Naive thymus-derived CD4-positive, alpha-beta T cell (primary cell): ENCODE measurements around the gene OXLD1. TPM values are rescaled to one million over a fixed set of nuclear protein-coding genes. Genes with fewer than 3 reads are reported as not detected.
A peak's percentile ranks its signal among the peaks of the same experiment; 100 is the strongest.

Experiments used
- ATAC-seq: fragments of 150-1000 bp; cut with Tn5 transposase; 2 replicates; pipeline ENCODE4 v1.10.0; 2021; ENCODE audit warnings: mild to moderate bottlenecking, moderate library complexity
- CTCF ChIA-PET: fragments of 350-600 bp; sonication (Branson Sonifier 250); formaldehyde crosslinking; loops from one replicate; lab custom pipeline; 2021; ENCODE audit warnings: antibody characterized with exemption; lab: Charles Lee
- POLR2A ChIA-PET: fragments of 350-600 bp; sonication (Branson Sonifier 250); formaldehyde crosslinking; loops from one replicate; lab custom pipeline; 2021; ENCODE audit warnings: antibody characterized with exemption, inconsistent platforms; lab: Charles Lee
- DNase-seq, 9 donors: peaks; one replicate each; pipeline versions ENCODE4 v3.0.0 to v3.0.0-alpha.2; 2020 to 2022; ENCODE audit warnings: mixed read lengths in 1 of 9
- H3K27ac ChIP-seq: one replicate; pipeline ENCODE4 v1.7.0; 2013; ENCODE audit warnings: mild to moderate bottlenecking, low read depth, low read length, moderate library complexity
- H3K27me3 ChIP-seq, 2 donors: one replicate each; pipeline ENCODE4 v1.7.0; 2013; ENCODE audit warnings: low read length in 2 of 2, mild to moderate bottlenecking in 2 of 2, moderate library complexity in 2 of 2; ENCODE audit not compliant: control insufficient read depth in 2 of 2, insufficient read depth in 2 of 2
- H3K36me3 ChIP-seq, 3 experiments: 1 replicate in 2 of 3; 2 replicates in 1 of 3; pipeline ENCODE4 v1.7.0; 2013; ENCODE audit warnings: low read length in 3 of 3, mild to moderate bottlenecking in 3 of 3, moderate library complexity in 1 of 3; ENCODE audit not compliant: insufficient read depth in 3 of 3, control insufficient read depth in 2 of 3
- H3K4me1 ChIP-seq, 2 donors: one replicate each; pipeline ENCODE4 v1.7.0; 2013; ENCODE audit warnings: low read length in 2 of 2, mild to moderate bottlenecking in 2 of 2, moderate library complexity in 1 of 2; ENCODE audit not compliant: control insufficient read depth in 2 of 2, insufficient read depth in 2 of 2
- H3K4me3 ChIP-seq: 2 replicates; pipeline ENCODE4 v1.7.0; 2013; ENCODE audit warnings: mild to moderate bottlenecking, low read length
- H3K9me3 ChIP-seq, 3 experiments: 1 replicate in 2 of 3; 2 replicates in 1 of 3; pipeline ENCODE4 v1.7.0; 2013; ENCODE audit warnings: low read length in 3 of 3; ENCODE audit not compliant: control insufficient read depth in 2 of 3
- H3K27ac Mint-ChIP-seq, 9 donors: one replicate each; pipeline ENCODE4 v1.8.0; 2020 to 2022; ENCODE audit warnings: mixed read lengths in 9 of 9, mild to moderate bottlenecking in 8 of 9, moderate library complexity in 5 of 9, inconsistent platforms in 2 of 9
- H3K27me3 Mint-ChIP-seq, 5 donors: one replicate each; pipeline ENCODE4 v1.8.0; 2021 to 2022; ENCODE audit warnings: mixed read lengths in 5 of 5, mild to moderate bottlenecking in 1 of 5
- H3K36me3 Mint-ChIP-seq, 5 donors: one replicate each; pipeline ENCODE4 v1.8.0; 2020 to 2022; ENCODE audit warnings: mixed read lengths in 5 of 5, mild to moderate bottlenecking in 3 of 5, inconsistent platforms in 1 of 5
- H3K4me1 Mint-ChIP-seq, 7 donors: one replicate each; pipeline ENCODE4 v1.8.0; 2020 to 2022; ENCODE audit warnings: mixed read lengths in 7 of 7, mild to moderate bottlenecking in 3 of 7, inconsistent platforms in 1 of 7
- H3K4me3 Mint-ChIP-seq, 10 donors: one replicate each; pipeline ENCODE4 v1.8.0; 2020 to 2022; ENCODE audit warnings: mild to moderate bottlenecking in 10 of 10, mixed read lengths in 10 of 10, moderate library complexity in 6 of 10, inconsistent platforms in 2 of 10
- H3K9me3 Mint-ChIP-seq, 11 donors: one replicate each; pipeline ENCODE4 v1.8.0; 2020 to 2022; ENCODE audit warnings: mixed read lengths in 11 of 11, mild to moderate bottlenecking in 4 of 11, inconsistent platforms in 1 of 11, moderate library complexity in 1 of 11
- intact Hi-C, 2 donors: fragments of 100-400 bp; cut with micrococcal nuclease; formaldehyde crosslinking; loops; one replicate each; pipeline ENCODE4 v1.15.1; 2023
- polyA plus RNA-seq, 2 donors: library from polyadenylated mRNA; unstranded; fragments of 300-500 nt; fragmentation: Illumina TruSeq; gene quantifications; one replicate each; pipeline ENCODE4 v1.2.3, GENCODE V29; 2021
- total RNA-seq, 6 experiments: library from RNA in 5 of 6; stranded (reverse) in 5 of 6; gene quantifications; 1 replicate in 5 of 6; 2 replicates in 1 of 6; pipeline ENCODE4 v1.2.3 and lab custom pipeline; 2021 to 2026

OXLD1 gene
- total and polyA plus RNA-seq, 7 experiments from 2014 or later = 35.9 to 123 (median 58.5) TPM

DNA sequence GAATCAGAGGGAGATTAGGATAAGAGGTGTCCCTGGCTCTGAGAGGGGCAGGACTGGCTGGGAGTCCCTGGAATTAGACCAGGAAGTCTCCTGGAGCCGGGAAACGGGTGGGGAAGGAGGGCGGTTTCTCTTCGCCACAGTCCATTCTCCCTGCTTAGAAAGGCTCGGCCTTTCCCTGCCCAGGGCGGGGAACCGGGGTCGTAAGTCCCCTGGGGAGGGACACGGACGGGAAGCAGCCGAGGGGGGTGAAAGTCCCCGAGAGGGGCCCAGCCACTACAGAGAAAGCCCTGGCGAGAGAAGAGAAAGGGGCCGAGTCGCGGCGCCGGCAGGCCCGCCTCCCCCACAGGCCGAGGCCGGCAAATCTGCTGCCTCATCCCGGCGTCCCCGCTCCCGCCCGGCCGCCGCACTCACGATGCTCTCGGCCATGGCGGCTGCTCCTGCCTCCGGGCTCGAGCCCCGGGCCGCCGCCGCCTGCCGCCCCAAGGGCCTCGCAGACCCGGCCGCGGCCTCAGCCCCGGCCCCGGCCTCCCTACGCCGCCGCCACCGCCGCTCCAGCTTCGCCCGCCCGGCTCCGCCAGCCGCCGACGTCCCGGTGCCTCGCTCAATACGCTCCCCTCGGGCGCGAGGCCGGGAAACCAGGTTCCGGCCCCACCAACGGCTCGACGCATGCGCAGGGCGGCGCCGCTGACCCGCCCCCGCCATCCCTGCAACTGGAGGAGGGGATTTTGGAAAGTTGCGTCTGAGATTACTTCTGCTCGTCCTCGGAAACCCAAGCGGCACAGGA, 29.7 kb downstream of the OXLD1 start, which contains the start of the genes NPLOC4 and TSPAN10:
Gene NPLOC4, minus strand, starts transcription at position 608 of the 784 bp plus-strand sequence. Its CDS starts 182 bp downstream, at position 426.
Gene TSPAN10, plus strand, starts transcription at position 692 of the 784 bp plus-strand sequence. CDS start 5,217 bp downstream, outside the sequence.
- Histone ChIP-seq H3K4me1 (peaks cover 10 to 12% of the 10 kb centered on the region in 2 donors), H3K27ac (peak within 1 kb of the TSS; percentile 87), H3K4me3 (peak within 1 kb of the TSS; percentile 86), H3K36me3 (no peaks in the 10 kb centered on the region), H3K27me3 (no peaks in the 10 kb centered on the region), H3K9me3 (no peaks in the 10 kb centered on the region)
- peaks cover 0 to 6% (median 0%) of the 10 kb centered on the region in 5 donors for H3K36me3 Mint-ChIP-seq
- intact Hi-C loops = loop anchor here (1.0 to 2.0 kb wide), 7 partner anchors 30 to 413 kb away; partner anchors contain the start of genes ARL16 (in 2 of the 2), CCDC137 (in 2 of the 2), MRPL12 (in 2 of the 2) and OXLD1 (in 2 of the 2)
- H3K4me1 Mint-ChIP-seq = peaks cover 13 to 37% (median 26%) of the 10 kb centered on the region in 7 donors
- H3K4me3 Mint-ChIP-seq = peak within 1 kb of the TSS; percentile 91 to 98 (median 95)
- ATAC-seq (peak; percentile 95), DNase-seq (peak; percentile 62 to 94 (median 80))
- CTCF ChIA-PET = no interaction called here
- H3K9me3 Mint-ChIP-seq = no peaks in the 10 kb centered on the region
- H3K27me3 Mint-ChIP-seq = no peaks in the 10 kb centered on the region
- peak within 1 kb of the TSS; percentile 25 to 94 (median 89) for H3K27ac Mint-ChIP-seq
- POLR2A ChIA-PET = interaction anchor here (0.6 to 1.2 kb wide), 3 partner anchors 29 to 30 kb away, joined by 3 to 5 read pairs (median 4); partner anchors contain the start of genes CCDC137 and OXLD1

DNA sequence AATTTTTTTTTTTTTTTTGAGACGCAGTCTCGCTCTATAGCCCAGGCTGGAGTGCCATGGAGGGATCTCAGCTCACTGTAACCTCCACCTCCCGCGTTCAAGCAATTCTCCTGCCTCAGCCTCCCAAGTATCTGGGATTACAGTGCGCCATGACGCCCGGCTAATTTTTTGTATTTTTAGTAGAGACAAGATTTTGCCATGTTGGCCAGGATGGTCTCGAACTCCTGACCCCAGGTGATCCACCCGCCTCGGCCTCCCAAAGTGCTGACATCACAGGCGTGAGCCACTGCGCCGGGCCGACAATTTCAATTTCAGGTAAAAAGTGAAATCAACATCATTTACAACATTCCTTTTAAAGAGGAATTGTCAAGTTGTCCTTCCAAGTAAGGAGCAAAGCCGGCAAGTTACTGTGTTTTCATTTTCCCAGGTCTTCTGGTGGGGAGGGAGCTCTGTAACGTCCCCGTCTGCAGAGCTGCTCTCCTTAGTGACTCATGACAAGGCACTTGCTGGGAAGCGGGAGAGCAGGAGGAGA, 30.4 kb downstream of the OXLD1 start:
- H3K4me1 Mint-ChIP-seq = peaks cover 13 to 41% (median 26%) of the 10 kb centered on the region in 7 donors
- peaks cover 10 to 12% of the 10 kb centered on the region in 2 donors for H3K4me1 ChIP-seq
- ChIA-PET CTCF (no interaction called here), POLR2A (interaction anchor here (0.6 to 1.2 kb wide), 4 partner anchors 17 to 47 kb away, joined by 3 to 5 read pairs (median 4); partner anchors contain the start of genes CCDC137 and OXLD1)
- no peaks in the 10 kb centered on the region for H3K9me3 Mint-ChIP-seq
- peak overlapping the region; percentile 25 to 94 (median 89) for H3K27ac Mint-ChIP-seq
- intact Hi-C loops = loop anchor here (1.0 to 2.0 kb wide), 3 partner anchors 67 to 197 kb away; partner anchors contain the start of genes MCRIP1 (in 1 of the 2) and MRPL12 (in 1 of the 2)
- no peaks in the 10 kb centered on the region for H3K27me3 ChIP-seq
- no peak for ATAC-seq
- no peak for DNase-seq
- peak overlapping the region; percentile 91 to 98 (median 95) for H3K4me3 Mint-ChIP-seq
- H3K4me3 ChIP-seq = peak overlapping the region; percentile 86
- H3K36me3 ChIP-seq = no peaks in the 10 kb centered on the region
- no peaks in the 10 kb centered on the region for H3K9me3 ChIP-seq
- no peaks in the 10 kb centered on the region for H3K27me3 Mint-ChIP-seq
- H3K36me3 Mint-ChIP-seq = peaks cover 0 to 6% (median 0%) of the 10 kb centered on the region in 5 donors
- H3K27ac ChIP-seq = peak overlapping the region; percentile 87

GRCh38 chr17:81635431-81635830, 31.0 kb downstream of the OXLD1 start:
- CTCF ChIA-PET = no interaction called here
- H3K36me3 Mint-ChIP-seq = peaks cover 0 to 6% (median 0%) of the 10 kb centered on the region in 5 donors
- peaks cover 13 to 41% (median 28%) of the 10 kb centered on the region in 7 donors for H3K4me1 Mint-ChIP-seq
- Histone ChIP-seq H3K4me3 (no peak overlapping the region), H3K9me3 (no peaks in the 10 kb centered on the region), H3K36me3 (no peaks in the 10 kb centered on the region), H3K27ac (no peak overlapping the region), H3K27me3 (no peaks in the 10 kb centered on the region), H3K4me1 (peaks cover 10 to 12% of the 10 kb centered on the region in 2 donors)
- no peaks in the 10 kb centered on the region for H3K27me3 Mint-ChIP-seq
- no peak for ATAC-seq
- intact Hi-C loops = no loop called here
- peak overlapping the region in 7 of 9 donors; percentile 25 to 94 (median 72) for H3K27ac Mint-ChIP-seq
- DNase-seq = no peak
- POLR2A ChIA-PET = interaction anchor here (0.6 to 1.2 kb wide), 4 partner anchors 18 to 237 kb away, joined by 3 to 4 read pairs (median 3); no protein-coding TSS in a partner anchor
- no peaks in the 10 kb centered on the region for H3K9me3 Mint-ChIP-seq
- peak overlapping the region; percentile 91 to 98 (median 95) for H3K4me3 Mint-ChIP-seq

DNA sequence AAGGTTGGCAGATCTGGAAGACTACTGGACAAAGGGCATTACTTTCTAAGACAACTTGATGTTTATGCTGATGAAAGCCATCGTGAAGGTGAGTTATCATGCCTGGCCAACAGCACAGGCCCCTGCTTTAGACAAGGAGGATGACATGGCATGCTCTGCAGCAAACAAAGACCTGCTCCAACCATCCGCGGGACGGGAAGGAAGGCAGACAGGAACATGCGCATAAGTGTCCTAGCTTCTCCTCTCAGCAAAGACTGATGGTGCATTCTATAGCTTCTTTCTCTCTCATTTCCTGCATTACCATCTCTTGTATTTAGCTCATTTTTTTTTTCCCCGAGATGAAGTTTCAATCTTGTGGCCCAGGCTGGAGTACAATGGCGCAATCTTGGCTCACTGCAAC, 34.9 kb downstream of the OXLD1 start:
- Mint-ChIP-seq H3K27ac (peak overlapping the region in 1 of 9 donors; percentile 19), H3K27me3 (no peaks in the 10 kb centered on the region), H3K9me3 (no peaks in the 10 kb centered on the region), H3K36me3 (peaks cover 0 to 24% (median 12%) of the 10 kb centered on the region in 5 donors), H3K4me3 (no peak overlapping the region), H3K4me1 (peaks cover 13 to 33% (median 23%) of the 10 kb centered on the region in 7 donors)
- Histone ChIP-seq H3K27me3 (no peaks in the 10 kb centered on the region), H3K4me3 (no peak overlapping the region), H3K36me3 (peaks cover 0 to 28% (median 6%) of the 10 kb centered on the region in 3 experiments), H3K27ac (no peak overlapping the region), H3K4me1 (peaks cover 10 to 12% of the 10 kb centered on the region in 2 donors), H3K9me3 (no peaks in the 10 kb centered on the region)
- ATAC-seq (no peak), DNase-seq (no peak)
- intact Hi-C loops = no loop called here
- CTCF ChIA-PET = interaction anchor here (0.6 kb wide), 1 partner anchor 1297 kb away, joined by 3 read pairs; no protein-coding TSS in a partner anchor
- POLR2A ChIA-PET = interaction anchor here (0.8 kb wide), 1 partner anchor 29 kb away, joined by 5 read pairs; no protein-coding TSS in a partner anchor

- intact Hi-C loops = no loop called here
- H3K4me1 Mint-ChIP-seq = peaks cover 8 to 30% (median 15%) of the 10 kb centered on the region in 7 donors
- POLR2A ChIA-PET = no interaction called here
- peaks cover 3 to 34% (median 21%) of the 10 kb centered on the region in 5 donors for H3K36me3 Mint-ChIP-seq
- H3K4me3 ChIP-seq = no peak overlapping the region
- H3K4me1 ChIP-seq = peaks cover 0 to under 1% of the 10 kb centered on the region in 2 donors
- peaks cover 0 to 3% (median 0%) of the 10 kb centered on the region in 11 donors for H3K9me3 Mint-ChIP-seq
- no peaks in the 10 kb centered on the region for H3K27me3 ChIP-seq
- CTCF ChIA-PET = no interaction called here
- ATAC-seq (no peak), DNase-seq (no peak)
- no peaks in the 10 kb centered on the region for H3K9me3 ChIP-seq
- H3K36me3 ChIP-seq = peaks cover 0 to 40% (median 6%) of the 10 kb centered on the region in 3 experiments
- no peak overlapping the region for H3K27ac ChIP-seq
- no peak overlapping the region for H3K4me3 Mint-ChIP-seq
- H3K27ac Mint-ChIP-seq = no peak overlapping the region
- no peaks in the 10 kb centered on the region for H3K27me3 Mint-ChIP-seq
Measured at GRCh38 chr17:81630274-81630673, 36.1 kb downstream of the OXLD1 start.

GRCh38 chr17:81621494-81622130, 44.8 kb downstream of the OXLD1 start:
- Mint-ChIP-seq H3K4me1 (peaks cover 3 to 28% (median 22%) of the 10 kb centered on the region in 7 donors), H3K27ac (no peak overlapping the region), H3K9me3 (peaks cover 0 to 12% (median 4%) of the 10 kb centered on the region in 11 donors), H3K4me3 (no peak overlapping the region), H3K36me3 (peaks cover 22 to 52% (median 41%) of the 10 kb centered on the region in 5 donors), H3K27me3 (no peaks in the 10 kb centered on the region)
- Histone ChIP-seq H3K36me3 (peaks cover 10 to 72% (median 15%) of the 10 kb centered on the region in 3 experiments), H3K4me3 (no peak overlapping the region), H3K27me3 (no peaks in the 10 kb centered on the region), H3K9me3 (no peaks in the 10 kb centered on the region), H3K27ac (no peak overlapping the region), H3K4me1 (no peaks in the 10 kb centered on the region)
- no peak for DNase-seq
- ATAC-seq = no peak
- intact Hi-C loops = no loop called here
- POLR2A ChIA-PET = interaction anchor here (1.0 kb wide), 1 partner anchor 35 kb away, joined by 4 read pairs; the partner anchor contains the start of gene PDE6G
- CTCF ChIA-PET = no interaction called here
